AG08396 (cell line): Measurements from ENCODE around the gene CDK4.

Source experiments
- DNase-seq: peaks from one replicate; pipeline ENCODE4 v3.0.0; 2012; ENCODE audit warnings: low spot score, mixed read lengths

The CDK4 gene

DNA sequence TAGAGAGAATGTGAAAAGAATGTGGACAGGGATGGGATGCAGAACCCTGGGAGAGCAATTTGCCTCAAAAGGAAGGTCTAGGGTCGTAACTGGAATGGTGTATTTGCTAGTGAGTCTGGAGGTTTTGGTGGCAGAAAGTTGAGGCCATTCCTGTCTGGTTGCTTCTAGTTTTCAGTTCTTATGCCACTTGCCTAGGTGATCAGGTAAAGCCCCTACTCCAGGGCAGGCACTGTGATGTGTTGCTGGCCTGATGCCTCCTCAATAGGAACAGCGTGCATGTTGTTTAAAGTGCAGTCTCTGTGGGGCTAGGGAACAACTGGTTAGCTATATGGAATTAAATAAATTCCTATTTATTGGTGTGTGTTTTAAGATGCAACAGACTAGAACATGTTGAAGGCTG, 51.8 kb downstream of the CDK4 start:
- no peak for DNase-seq

DNA sequence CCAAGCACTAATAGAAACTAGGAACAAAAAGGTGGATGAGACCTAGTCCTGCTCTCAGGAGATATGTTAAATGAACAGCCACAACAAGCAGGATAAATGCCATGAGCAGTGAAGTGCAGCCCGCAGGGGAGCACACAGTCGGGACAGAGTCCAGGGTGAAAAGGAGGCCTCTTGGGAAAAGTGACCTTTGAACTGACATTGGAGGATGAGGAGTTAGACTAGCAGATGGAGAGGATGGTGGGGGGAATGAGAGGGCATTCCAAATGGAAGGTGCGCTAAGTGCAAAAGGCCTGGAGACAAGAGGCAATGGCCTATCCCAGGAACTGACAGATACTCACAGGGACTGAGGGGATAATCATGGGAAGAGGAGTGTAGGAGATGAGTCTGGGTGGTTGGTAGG, 53.7 kb downstream of the CDK4 start:
- no peak for DNase-seq
